HepG2 (cell line): ENCODE results near the gene SRSF2. TPM values are rescaled to one million over a fixed set of nuclear protein-coding genes. Genes with fewer than 3 reads are reported as not detected.

Experiments
- ATAC-seq: fragments of 200-7000 bp; cut with Tn5 transposase; 3 replicates; pipeline ENCODE4 v1.9.1; 2020; ENCODE audit warnings: mild to moderate bottlenecking, moderate library complexity
- BruUV-seq: library from RNA; stranded (reverse); fragments of 400-500 nt; replicated peaks from 2 replicates; lab custom pipeline; 2021; lab: Mats Ljungman, UMichigan
- CTCF ChIA-PET: fragments of 300-600 bp; formaldehyde crosslinking; extraction: SDS; loops from one replicate; lab custom pipeline; 2021; ENCODE audit warnings: low total read pairs, inconsistent platforms, low intra/inter-chr PET ratio; lab: Yijun Ruan, JAX
- POLR2A ChIA-PET: fragments of 350-600 bp; sonication (Branson Sonifier 250); formaldehyde crosslinking; loops from one replicate; lab custom pipeline; 2020; ENCODE audit warnings: antibody characterized with exemption, inconsistent platforms; lab: Yijun Ruan, JAX
- DNase-seq: peaks from one replicate; pipeline ENCODE4 v3.0.0-alpha.2; 2015; ENCODE audit warnings: low spot score
- FAIRE-seq: peaks from 3 replicates; lab custom pipeline; 2011; peaks lifted over from hg19 to GRCh38; lab: Jason Lieb, UNC
- H2AFZ ChIP-seq: one replicate; pipeline ENCODE4 v1.6.1; 2011; ENCODE audit warnings: low read length, inconsistent platforms
- H3K27ac ChIP-seq: fragments of 300-600 bp; 3 replicates; pipeline ENCODE4 v1.8.0; 2011; ENCODE audit warnings: mixed run types, mild to moderate bottlenecking, mixed read lengths, low read length, inconsistent platforms; ENCODE audit not compliant: insufficient read depth; ENCODE audit errors: extremely low read length
- H3K27me3 ChIP-seq, 2 experiments: fragments of 200-600 bp in 1 of 2; 2 replicates in 1 of 2; 3 replicates in 1 of 2; pipeline versions ENCODE4 v1.6.0 to v1.8.0; 2011; ENCODE audit warnings: low read length in 2 of 2, mild to moderate bottlenecking in 2 of 2, moderate library complexity in 2 of 2, inconsistent platforms in 1 of 2; ENCODE audit not compliant: insufficient read depth in 2 of 2, control insufficient read depth in 1 of 2
- H3K36me3 ChIP-seq, 2 experiments: fragments of 200-600 bp in 1 of 2; replicated peaks in 1 of 2; 2 replicates in 1 of 2; 3 replicates in 1 of 2; pipeline versions ENCODE4 v1.5.1 to v1.8.0; 2011; ENCODE audit warnings: low read length in 2 of 2, inconsistent platforms in 1 of 2; ENCODE audit not compliant: insufficient read depth in 2 of 2, control insufficient read depth in 1 of 2
- H3K4me1 ChIP-seq: 2 replicates; pipeline ENCODE4 v1.5.1; 2012; ENCODE audit warnings: low read length, inconsistent platforms; ENCODE audit not compliant: insufficient read depth
- H3K4me2 ChIP-seq: 2 replicates; pipeline ENCODE4 v1.6.0; 2011; ENCODE audit warnings: low read depth, low read length, inconsistent platforms
- H3K4me3 ChIP-seq, 3 experiments: fragments of 200-600 bp in 1 of 3; sonication (generic), shearing (Covaris generic) in 1 of 3; replicated peaks in 1 of 3; 2 replicates each; pipeline ENCODE4 v1.5.1; 2011 to 2016; ENCODE audit warnings: low read length in 3 of 3, inconsistent platforms in 2 of 3, low read depth in 2 of 3, mild to moderate bottlenecking in 2 of 3, control low read depth in 1 of 3, mixed read lengths in 1 of 3; ENCODE audit not compliant: insufficient read depth in 1 of 3
- H3K79me2 ChIP-seq: one replicate; pipeline ENCODE4 v1.6.1; 2011; ENCODE audit warnings: low read length, inconsistent platforms; ENCODE audit not compliant: insufficient read depth
- H3K9ac ChIP-seq: 2 replicates; pipeline ENCODE4 v1.6.0; 2011; ENCODE audit warnings: mild to moderate bottlenecking, low read depth, low read length, inconsistent platforms; ENCODE audit not compliant: insufficient read depth
- H3K9me3 ChIP-seq: 2 replicates; pipeline ENCODE4 v1.5.1; 2012; ENCODE audit warnings: mild to moderate bottlenecking, low read length
- H4K20me1 ChIP-seq: 2 replicates; pipeline ENCODE4 v1.6.0; 2011; ENCODE audit warnings: inconsistent platforms, mild to moderate bottlenecking, low read length, moderate library complexity; ENCODE audit not compliant: insufficient read depth
- HDAC2 ChIP-seq: sonication (generic); formaldehyde crosslinking; IDR thresholded peaks from 2 replicates; pipeline ENCODE4 v1.4.0; 2020; ENCODE audit warnings: missing genetic modification reagents
- HOXA3 ChIP-seq: sonication (generic); formaldehyde crosslinking; IDR thresholded peaks from 2 replicates; pipeline ENCODE4 v1.5.0; 2020; ENCODE audit warnings: missing genetic modification reagents
- IRF1 ChIP-seq: sonication (generic); formaldehyde crosslinking; IDR thresholded peaks from 2 replicates; pipeline ENCODE4 v1.4.0; 2020; ENCODE audit warnings: low read depth, mild to moderate bottlenecking, missing genetic modification reagents
- MAFF ChIP-seq: IDR thresholded peaks from 2 replicates; pipeline ENCODE4 v1.6.1; 2011; ENCODE audit warnings: low read depth, low read length, improper control_type of control experiment
- MAFK ChIP-seq, 2 experiments: IDR thresholded peaks in 1 of 2; conservative IDR thresholded peaks in 1 of 2; 2 replicates each; pipeline ENCODE4 v1.6.1; 2011; ENCODE audit warnings: improper control_type of control experiment in 2 of 2, low read length in 2 of 2
- ONECUT2 ChIP-seq: sonication (generic); formaldehyde crosslinking; IDR thresholded peaks from 2 replicates; pipeline ENCODE4 v1.4.0; 2020; ENCODE audit warnings: missing genetic modification reagents
- SUZ12 ChIP-seq: fragments of 150-350 bp; IDR thresholded peaks from 2 replicates; pipeline ENCODE4 v1.6.1; 2014; ENCODE audit warnings: low read depth, low read length
- TRAFD1 ChIP-seq: sonication (generic); formaldehyde crosslinking; IDR thresholded peaks from 2 replicates; pipeline ENCODE4 v1.5.1; 2020; ENCODE audit warnings: missing genetic modification reagents, mild to moderate bottlenecking, borderline replicate concordance
- ZBTB46 ChIP-seq: sonication (generic); formaldehyde crosslinking; IDR thresholded peaks from 2 replicates; pipeline ENCODE4 v1.4.0; 2020; ENCODE audit warnings: mild to moderate bottlenecking, missing genetic modification reagents, borderline replicate concordance
- ZNF160 ChIP-seq: sonication (generic); formaldehyde crosslinking; IDR thresholded peaks from 2 replicates; pipeline ENCODE4 v1.8.0; 2022; ENCODE audit warnings: mild to moderate bottlenecking, inconsistent platforms, missing genetic modification reagents
- ZNF251 ChIP-seq: sonication (generic); formaldehyde crosslinking; IDR thresholded peaks from 2 replicates; pipeline ENCODE4 v1.9.0; 2021; ENCODE audit warnings: mild to moderate bottlenecking, missing genetic modification reagents
- ZNF598 ChIP-seq: sonication (generic); formaldehyde crosslinking; IDR thresholded peaks from 2 replicates; pipeline ENCODE4 v1.5.1; 2020; ENCODE audit warnings: mild to moderate bottlenecking, missing genetic modification reagents, borderline replicate concordance
- ZNF770 ChIP-seq: sonication (generic); formaldehyde crosslinking; IDR thresholded peaks from 2 replicates; pipeline ENCODE4 v1.5.0; 2020; ENCODE audit warnings: mild to moderate bottlenecking, missing genetic modification reagents
- WGBS: methylation state at CpG from one replicate; pipeline ENCODE4 v1.1.6; 2017; ENCODE audit warnings: low lambda C conversion rate; 5-methylcytosine and 5-hydroxymethylcytosine counted together
- in situ Hi-C: cut with HindIII; loops from 2 replicates; pipeline ENCODE4 v1.10.0; 2017; ENCODE audit warnings: low pct_unique_long_range_greater_than_20kb; ENCODE audit not compliant: extremely low pct_ligation_motif_present
- intact Hi-C: fragments of 100-400 bp; cut with micrococcal nuclease; formaldehyde crosslinking; loops from one replicate; pipeline ENCODE4 v1.10.0; 2022; ENCODE audit not compliant: unreplicated experiment
- polyA plus RNA-seq, 8 experiments: library from polyadenylated mRNA; depleted of rRNA in 3 of 8; stranded (reverse) in 7 of 8; unstranded in 1 of 8; fragments of >200 nt; fragmentation: Illumina TruSeq in 4 of 8; extraction: Trizol in 4 of 8; gene quantifications; 2 replicates each; pipeline versions ENCODE4 v1.2.1 to v1.2.3, GENCODE V29; 2011 to 2016; ENCODE audit warnings: low read depth in 4 of 8, missing spikeins in 1 of 8, mixed read lengths in 1 of 8; ENCODE audit not compliant: insufficient read depth in 1 of 8
- total RNA-seq, 5 experiments: library from RNA; depleted of rRNA; stranded (reverse); fragments of >200 nt; fragmentation: Illumina TruSeq; extraction: Trizol; gene quantifications; 2 replicates each; pipeline ENCODE4 v1.2.3, GENCODE V29; 2016; ENCODE audit warnings: low read depth in 1 of 5

The SRSF2 gene
- total and polyA plus RNA-seq, 2 of the 13 experiments (the other 11 are each of a cell fraction or from before 2014, with no cell fraction given), result 306 to 319 TPM

GRCh38 chr17:76751416-76751993, 14.4 kb upstream of the SRSF2 start:
- no peaks in the 10 kb centered on the region for H3K27me3 ChIP-seq
- CTCF ChIA-PET, result no interaction called here
- DNase-seq (no peak), ATAC-seq (no peak), FAIRE-seq (no peak)
- H3K9ac ChIP-seq, result no peak overlapping the region
- H3K27ac ChIP-seq, result no peak overlapping the region
- no peaks in the 10 kb centered on the region for H3K4me1 ChIP-seq
- 95% methylated on average over 3 of the region's 3 CpGs for whole genome bisulfite sequencing
- peaks cover 5 to 22% of the 10 kb centered on the region in 2 experiments; a peak in 4 of 5 replicates for H3K36me3 ChIP-seq
- in situ Hi-C loops (no loop called here), intact Hi-C loops (no loop called here)
- H2AFZ ChIP-seq, result no peak overlapping the region
- POLR2A ChIA-PET, result no interaction called here
- no peaks in the 10 kb centered on the region for H3K79me2 ChIP-seq
- no peaks in the 10 kb centered on the region for H4K20me1 ChIP-seq
- peak in 1 of 2 experiments; percentile 67; a peak in 2 of 4 replicates for TF ChIP-seq MAFK (conservative IDR thresholded peaks at IDR 0.05 in 1 of 2, IDR thresholded peaks at IDR 0.05 in 1 of 2; ENCODE audit: low read length in 2 of 2)
- no peak for TF ChIP-seq ZNF251 (CRISPR knock-in tag)
- TF ChIP-seq HOXA3 (CRISPR knock-in tag), result no peak
- no peak for TF ChIP-seq ZNF598 (CRISPR knock-in tag)
- TF ChIP-seq ONECUT2, result no peak
- no peak for TF ChIP-seq IRF1
- TF ChIP-seq TRAFD1 (CRISPR knock-in tag), result no peak
- TF ChIP-seq HDAC2 (CRISPR knock-in tag), result no peak
- TF ChIP-seq SUZ12, result no peak
- TF ChIP-seq ZNF160 (CRISPR knock-in tag), result no peak
- TF ChIP-seq MAFF, result peak; percentile 42; the same call in 1 of the 2 replicates
- no peak for TF ChIP-seq ZBTB46 (CRISPR knock-in tag)
- peak; percentile 81 for TF ChIP-seq ZNF770
- no peak overlapping the region for H3K4me2 ChIP-seq
- no TSS peak for BruUV-seq
- H3K9me3 ChIP-seq, result no peaks in the 10 kb centered on the region
- no peak overlapping the region for H3K4me3 ChIP-seq
